Measurements from ENCODE around the gene UBA7.
"Not testable (repeated sequence)": the region's sequence is repeated elsewhere in the genome, so short reads cannot be mapped to it uniquely, and the experiment has no call there.

DNA sequence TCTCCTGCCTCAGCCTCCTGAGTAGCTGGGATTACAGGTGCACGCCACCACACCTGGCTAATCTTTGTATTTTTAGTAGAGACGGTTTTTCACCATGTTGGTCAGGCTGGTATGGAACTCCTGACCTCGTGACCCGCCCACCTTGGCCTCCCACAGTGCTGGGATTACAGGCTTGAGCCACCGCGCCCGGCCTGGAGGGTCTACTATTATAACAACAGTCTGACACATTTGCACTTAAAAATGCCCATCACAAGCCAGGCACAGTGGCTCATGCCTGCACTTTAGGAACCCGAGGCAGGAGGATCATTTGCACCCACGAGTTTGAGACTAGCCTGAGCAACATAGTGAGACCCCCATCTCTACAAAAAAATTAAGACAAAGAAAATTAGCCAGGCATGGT lies 31.5 kb downstream of the UBA7 start:
- TF ChIP-seq, protein P1, sequence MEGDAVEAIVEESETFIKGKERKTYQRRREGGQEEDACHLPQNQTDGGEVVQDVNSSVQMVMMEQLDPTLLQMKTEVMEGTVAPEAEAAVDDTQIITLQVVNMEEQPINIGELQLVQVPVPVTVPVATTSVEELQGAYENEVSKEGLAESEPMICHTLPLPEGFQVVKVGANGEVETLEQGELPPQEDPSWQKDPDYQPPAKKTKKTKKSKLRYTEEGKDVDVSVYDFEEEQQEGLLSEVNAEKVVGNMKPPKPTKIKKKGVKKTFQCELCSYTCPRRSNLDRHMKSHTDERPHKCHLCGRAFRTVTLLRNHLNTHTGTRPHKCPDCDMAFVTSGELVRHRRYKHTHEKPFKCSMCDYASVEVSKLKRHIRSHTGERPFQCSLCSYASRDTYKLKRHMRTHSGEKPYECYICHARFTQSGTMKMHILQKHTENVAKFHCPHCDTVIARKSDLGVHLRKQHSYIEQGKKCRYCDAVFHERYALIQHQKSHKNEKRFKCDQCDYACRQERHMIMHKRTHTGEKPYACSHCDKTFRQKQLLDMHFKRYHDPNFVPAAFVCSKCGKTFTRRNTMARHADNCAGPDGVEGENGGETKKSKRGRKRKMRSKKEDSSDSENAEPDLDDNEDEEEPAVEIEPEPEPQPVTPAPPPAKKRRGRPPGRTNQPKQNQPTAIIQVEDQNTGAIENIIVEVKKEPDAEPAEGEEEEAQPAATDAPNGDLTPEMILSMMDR (IDR thresholded peaks at IDR 0.05), result not testable (repeated sequence)
- TF ChIP-seq POLR2A (IDR thresholded peaks at IDR 0.05), result not testable (repeated sequence)
